Measurements from ENCODE around the gene TMEM179.

TMEM179 gene

GRCh38 chr14:104650057-104650980 is 45.7 kb upstream of the TMEM179 start:
- no peak for DNase-seq (ENCODE audit: low read depth)
- TF ChIP-seq CTCF (conservative IDR thresholded peaks at IDR 0.05; ENCODE audit: low read depth, low read length) = peak; percentile 98
- H3K4me3 ChIP-seq (ENCODE audit: low read length) = peak overlapping the region; percentile 57

DNA sequence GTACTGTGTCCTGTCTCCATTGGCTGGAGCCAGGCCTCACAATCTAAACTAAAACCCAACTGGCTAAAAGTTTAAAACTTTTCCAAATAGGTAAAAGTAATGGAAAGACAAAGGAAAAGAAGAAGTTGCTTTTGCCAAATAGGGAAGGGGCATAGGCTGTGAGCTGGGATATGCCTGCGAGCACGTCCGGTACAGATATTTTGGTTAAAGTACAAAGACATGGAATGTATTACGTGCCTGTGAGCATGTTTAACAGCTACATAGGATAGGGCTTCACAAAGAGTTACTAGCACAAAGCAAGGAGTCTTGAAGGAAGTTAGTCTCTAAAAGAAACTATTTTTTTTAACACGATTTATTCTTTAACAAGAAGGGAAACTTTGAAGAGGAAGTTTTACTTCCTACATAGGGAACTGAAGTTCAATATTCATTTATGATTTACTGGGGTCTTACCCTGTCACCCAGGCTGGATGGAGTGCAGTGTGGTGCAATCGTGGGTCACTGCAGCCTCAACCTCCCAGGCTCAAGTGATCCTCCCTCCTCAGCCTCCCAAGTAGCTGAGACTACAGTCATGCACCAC is 43.0 kb upstream of the TMEM179 start:
- TF ChIP-seq CTCF (conservative IDR thresholded peaks at IDR 0.05; ENCODE audit: low read depth, low read length) = no peak
- DNase-seq (ENCODE audit: low read depth) = no peak

GRCh38 chr14:104644656-104645378 is 40.2 kb upstream of the TMEM179 start:
- H3K4me3 ChIP-seq (ENCODE audit: low read length) = no peak overlapping the region
- no peak for DNase-seq (ENCODE audit: low read depth)
- no peak for TF ChIP-seq CTCF (conservative IDR thresholded peaks at IDR 0.05; ENCODE audit: low read depth, low read length)

More for the DNA sequence above, 43.0 kb upstream of the TMEM179 start:
- no peak overlapping the region for H3K4me3 ChIP-seq (ENCODE audit: low read length)

DNA sequence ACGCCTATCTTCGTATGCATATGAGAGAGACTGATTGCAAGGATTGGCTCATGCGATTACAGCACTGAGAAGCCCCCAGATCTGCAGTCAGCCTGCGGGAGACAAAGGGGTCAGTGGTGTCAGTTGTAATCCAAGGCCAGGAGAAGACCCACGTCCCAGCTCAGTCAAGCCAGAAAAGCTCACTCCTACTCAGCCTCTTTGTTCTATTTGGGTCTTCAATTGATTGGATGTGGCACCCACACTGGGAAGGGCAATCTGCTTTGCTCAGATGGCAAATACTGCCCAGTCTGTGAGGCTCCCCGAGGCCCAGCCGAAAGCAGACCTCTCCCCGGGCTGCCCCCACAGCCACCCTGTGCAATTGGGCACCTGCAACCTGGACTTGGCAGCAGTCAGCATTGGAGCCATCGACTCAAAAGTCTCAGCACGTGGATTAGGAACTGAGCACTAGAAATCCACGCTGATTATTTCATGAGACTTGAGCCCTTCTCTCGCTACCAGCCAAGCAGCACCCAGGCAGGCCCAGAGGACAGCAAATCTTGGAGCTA is 39.6 kb upstream of the TMEM179 start:
- TF ChIP-seq CTCF (conservative IDR thresholded peaks at IDR 0.05; ENCODE audit: low read depth, low read length) = no peak
- DNase-seq (ENCODE audit: low read depth) = no peak
- H3K4me3 ChIP-seq (ENCODE audit: low read length) = no peak overlapping the region

GRCh38 chr14:104643306-104643705 is 38.7 kb upstream of the TMEM179 start:
- no peak for DNase-seq (ENCODE audit: low read depth)
- TF ChIP-seq CTCF (conservative IDR thresholded peaks at IDR 0.05; ENCODE audit: low read depth, low read length) = no peak
- H3K4me3 ChIP-seq (ENCODE audit: low read length) = no peak overlapping the region

DNA sequence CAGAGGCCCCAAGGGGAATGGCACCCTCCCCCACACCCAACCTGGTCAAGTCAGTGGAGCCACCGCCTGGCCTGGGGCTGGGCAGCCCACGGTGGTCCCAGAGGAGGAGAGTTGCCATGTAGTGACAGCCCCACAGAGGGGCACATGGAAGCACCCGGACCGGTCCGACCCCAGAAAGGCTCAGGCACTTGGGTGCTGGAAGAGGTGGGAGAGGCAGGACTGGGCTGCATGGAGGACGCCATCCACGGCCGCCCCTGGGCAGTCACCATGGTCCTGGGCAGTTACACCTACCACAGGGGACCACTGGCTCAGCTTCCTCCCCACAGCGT is 37.9 kb upstream of the TMEM179 start:
- no peak for DNase-seq (ENCODE audit: low read depth)
- TF ChIP-seq CTCF (conservative IDR thresholded peaks at IDR 0.05; ENCODE audit: low read depth, low read length) = no peak
- H3K4me3 ChIP-seq (ENCODE audit: low read length) = no peak overlapping the region
